T47D (cell line): ENCODE data around the gene DUOX2.

ENCODE experiments used
- DNase-seq, 2 experiments: peaks; one replicate each; pipeline versions ENCODE4 v3.0.0 to v3.0.0-alpha.2; 2011 to 2012; ENCODE audit warnings: low read depth in 1 of 2, low spot score in 1 of 2
- JUND ChIP-seq: IDR thresholded peaks from 2 replicates; pipeline ENCODE4 v1.6.1; 2012; ENCODE audit warnings: low read depth
- in situ Hi-C: cut with HindIII; loops from 2 replicates; pipeline ENCODE4 v1.10.0; 2016; ENCODE audit warnings: low sequenced_read_pairs, low pct_unique_long_range_greater_than_20kb

The DUOX2 gene

GRCh38 chr15:45114076-45114750 lies at the start of gene DUOX2, which contains the start of gene DUOXA2:
Gene DUOX2 (minus strand): TSS chr15:45114172. CDS start chr15:45113411, 761 bp downstream.
Gene DUOXA2 (plus strand): TSS chr15:45114326. CDS start chr15:45114606, 280 bp downstream.
- in situ Hi-C loops = no loop called here
- TF ChIP-seq JUND = no peak
- no peak for DNase-seq

DNA sequence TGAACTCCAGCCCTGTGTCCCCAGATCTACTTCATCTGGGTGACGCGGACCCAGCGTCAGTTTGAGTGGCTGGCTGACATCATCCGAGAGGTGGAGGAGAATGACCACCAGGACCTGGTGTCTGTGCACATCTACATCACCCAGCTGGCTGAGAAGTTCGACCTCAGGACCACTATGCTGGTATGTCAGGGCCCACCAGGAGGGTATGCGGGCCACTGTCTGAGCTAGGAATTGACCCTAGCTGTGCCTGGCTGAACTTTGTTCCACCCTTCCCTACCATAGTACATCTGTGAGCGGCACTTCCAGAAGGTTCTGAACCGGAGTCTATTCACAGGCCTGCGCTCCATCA lies 49.5 kb upstream of the DUOX2 start:
- DNase-seq = no peak
- no peak for TF ChIP-seq JUND
- in situ Hi-C loops = no loop called here

- no peak for TF ChIP-seq JUND
- peak; percentile 78 to 93 for DNase-seq
- in situ Hi-C loops = no loop called here
Observed at GRCh38 chr15:45162771-45163507, 49.0 kb upstream of the DUOX2 start.

GRCh38 chr15:45161666-45162065 lies 47.7 kb upstream of the DUOX2 start:
- in situ Hi-C loops = no loop called here
- TF ChIP-seq JUND = no peak
- no peak for DNase-seq

GRCh38 chr15:45157974-45158373 lies 44.0 kb upstream of the DUOX2 start:
- in situ Hi-C loops = no loop called here
- DNase-seq = no peak
- TF ChIP-seq JUND = no peak

DNA sequence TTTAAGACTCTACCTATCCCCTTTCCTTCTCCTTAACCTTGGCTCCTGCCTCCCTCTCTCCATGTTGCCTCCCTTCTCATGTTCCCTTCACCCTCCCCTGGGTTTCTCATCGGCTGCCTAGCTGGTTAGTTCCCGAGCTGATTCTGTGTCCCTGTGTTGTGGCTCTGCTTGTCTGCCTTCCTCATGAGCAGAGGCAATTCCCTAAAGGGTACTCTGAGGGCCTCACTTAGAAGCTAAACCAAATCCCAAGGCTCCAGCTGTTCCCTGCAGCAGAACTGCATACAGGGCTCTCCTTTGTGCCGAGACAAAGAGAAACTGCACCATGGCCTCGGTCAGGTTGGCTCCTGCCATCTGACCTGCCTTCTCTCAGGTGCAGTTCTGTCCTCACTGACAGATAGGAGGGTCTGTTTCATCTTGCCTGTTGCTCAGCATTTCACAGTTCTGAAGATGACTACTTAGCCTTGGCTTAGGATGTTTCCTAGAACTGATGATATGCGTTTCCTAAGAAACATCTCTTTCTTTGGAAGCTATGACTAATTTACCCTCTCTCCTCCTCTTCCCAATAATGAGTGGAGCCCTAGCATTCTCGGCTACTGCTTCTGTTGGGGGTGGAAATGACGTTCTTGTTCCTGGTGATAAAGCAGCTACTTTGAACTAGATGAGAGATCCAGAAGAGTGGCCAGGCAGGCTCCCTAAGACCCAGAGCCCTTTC lies 42.9 kb upstream of the DUOX2 start:
- DNase-seq = no peak
- in situ Hi-C loops = no loop called here
- no peak for TF ChIP-seq JUND

GRCh38 chr15:45155739-45156138 lies 41.8 kb upstream of the DUOX2 start:
- no peak for DNase-seq
- in situ Hi-C loops = no loop called here
- no peak for TF ChIP-seq JUND

GRCh38 chr15:45151998-45152828 lies 38.2 kb upstream of the DUOX2 start:
- in situ Hi-C loops = no loop called here

DNA sequence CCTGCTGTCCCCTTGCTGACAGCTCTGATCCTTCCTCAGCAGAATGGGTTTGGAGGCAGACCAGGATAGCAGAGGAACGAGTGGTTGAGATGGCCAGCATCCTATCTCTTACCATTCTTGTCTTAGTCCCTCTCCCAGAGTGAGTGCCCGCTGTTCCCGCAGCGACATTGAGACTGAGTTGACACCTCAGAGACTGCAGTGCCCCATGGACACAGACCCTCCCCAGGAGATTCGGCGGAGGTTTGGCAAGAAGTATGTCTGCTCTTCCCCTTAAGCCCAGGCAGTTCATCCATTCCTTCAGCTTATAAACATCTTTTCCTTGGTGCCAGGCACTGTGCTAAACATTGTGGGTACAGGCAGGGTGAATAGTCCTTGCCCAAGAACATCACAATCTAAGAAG lies 37.0 kb upstream of the DUOX2 start:
- TF ChIP-seq JUND = no peak
- DNase-seq = no peak
- in situ Hi-C loops = no loop called here

More at GRCh38 chr15:45151998-45152828, 38.2 kb upstream of the DUOX2 start:
- no peak for DNase-seq
- no peak for TF ChIP-seq JUND

DNA sequence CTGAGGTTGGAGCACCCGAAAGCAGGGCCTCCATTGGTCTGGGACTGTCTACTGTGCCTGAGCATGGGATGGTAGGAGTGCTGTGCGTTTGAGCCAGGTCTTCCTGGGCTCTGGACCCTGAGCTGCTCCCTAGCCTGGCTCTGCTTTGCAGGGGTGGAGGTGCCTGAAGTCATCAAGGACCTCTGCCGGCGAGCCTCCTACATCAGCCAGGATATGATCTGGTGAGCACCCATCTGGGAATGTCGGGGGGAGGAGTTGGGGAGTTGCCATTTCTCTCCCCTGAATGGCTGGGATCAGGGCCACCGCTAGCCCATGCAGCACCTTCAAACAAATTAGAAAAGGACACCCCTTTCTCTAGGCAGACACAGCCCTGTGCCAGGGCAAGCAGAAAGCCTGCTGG lies 36.5 kb upstream of the DUOX2 start:
- no peak for TF ChIP-seq JUND
- DNase-seq = no peak
- in situ Hi-C loops = no loop called here

DNA sequence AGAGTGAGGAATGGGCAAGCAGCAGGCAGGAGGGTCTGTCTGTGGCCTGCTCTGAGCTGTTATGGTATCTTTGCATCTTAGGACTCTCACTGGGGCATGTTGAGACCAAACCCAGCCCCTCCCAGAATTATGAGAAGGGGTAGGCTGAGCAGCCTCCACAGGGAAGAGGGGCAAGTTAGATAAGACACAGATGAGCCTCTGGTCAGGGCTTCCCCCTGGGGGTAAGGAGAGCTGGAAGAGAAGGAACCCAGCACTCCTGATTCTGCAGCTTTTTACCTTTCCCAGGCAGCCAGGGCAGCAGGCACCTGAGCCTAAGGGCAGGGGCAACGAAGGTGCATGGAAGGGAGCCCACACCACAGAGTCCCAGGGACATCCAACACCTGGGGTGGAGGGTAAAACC lies 35.1 kb upstream of the DUOX2 start:
- TF ChIP-seq JUND = no peak
- in situ Hi-C loops = no loop called here
- DNase-seq = no peak
